HepG2 (cell line): Measurements from ENCODE around the gene COQ4. TPM values are rescaled to one million over a fixed set of nuclear protein-coding genes. Genes with fewer than 3 reads are reported as not detected.

Source experiments
- HNRNPLL ChIP-seq: fragments of 200-400 bp; formaldehyde crosslinking; IDR thresholded peaks from 2 replicates; pipeline ENCODE4 v1.6.1; 2017; ENCODE audit warnings: mild to moderate bottlenecking, low read depth, low read length; ENCODE audit not compliant: poor library complexity, severe bottlenecking
- PHF8 ChIP-seq: sonication (generic); formaldehyde crosslinking; IDR thresholded peaks from 2 replicates; pipeline ENCODE4 v1.5.0; 2020; ENCODE audit warnings: missing genetic modification reagents
- SP2 ChIP-seq: sonication (generic); formaldehyde crosslinking; IDR thresholded peaks from 2 replicates; pipeline ENCODE4 v1.5.1; 2020; ENCODE audit warnings: mild to moderate bottlenecking, missing genetic modification reagents
- TCF7 ChIP-seq: sonication (generic); IDR thresholded peaks from 2 replicates; pipeline ENCODE4 v1.6.1; 2016; ENCODE audit warnings: antibody characterized with exemption, low read depth
- XRCC5 ChIP-seq: fragments of 200-400 bp; formaldehyde crosslinking; optimal IDR thresholded peaks from 2 replicates; pipeline ENCODE3; 2017; ENCODE audit warnings: mild to moderate bottlenecking, low read length
- polyA plus RNA-seq, 8 experiments: library from polyadenylated mRNA; depleted of rRNA in 3 of 8; stranded (reverse) in 7 of 8; unstranded in 1 of 8; fragments of >200 nt; fragmentation: Illumina TruSeq in 4 of 8; extraction: Trizol in 4 of 8; gene quantifications; 2 replicates each; pipeline versions ENCODE4 v1.2.1 to v1.2.3, GENCODE V29; 2011 to 2016; ENCODE audit warnings: low read depth in 4 of 8, missing spikeins in 1 of 8, mixed read lengths in 1 of 8; ENCODE audit not compliant: insufficient read depth in 1 of 8
- total RNA-seq, 5 experiments: library from RNA; depleted of rRNA; stranded (reverse); fragments of >200 nt; fragmentation: Illumina TruSeq; extraction: Trizol; gene quantifications; 2 replicates each; pipeline ENCODE4 v1.2.3, GENCODE V29; 2016; ENCODE audit warnings: low read depth in 1 of 5
- TF ChIP-seq, protein P1 (sequence below): IDR thresholded peaks from 2 replicates; pipeline ENCODE4 v1.6.1; 2016; ENCODE audit warnings: mild to moderate bottlenecking
- TF ChIP-seq, protein P2 (sequence below): sonication (generic); formaldehyde crosslinking; IDR thresholded peaks from 2 replicates; pipeline ENCODE4 v1.4.0; 2020; ENCODE audit warnings: missing genetic modification reagents
- TF ChIP-seq, protein P3 (sequence below): sonication (generic); formaldehyde crosslinking; IDR thresholded peaks from 2 replicates; pipeline ENCODE4 v1.5.1; 2020; ENCODE audit warnings: mild to moderate bottlenecking, missing genetic modification reagents, moderate library complexity
- TF ChIP-seq, protein P4 (sequence below): sonication (generic); formaldehyde crosslinking; IDR thresholded peaks from 2 replicates; pipeline ENCODE4 v1.5.1; 2020; ENCODE audit warnings: mild to moderate bottlenecking, missing genetic modification reagents, borderline replicate concordance
- TF ChIP-seq, protein P5 (sequence below): sonication (generic); formaldehyde crosslinking; IDR thresholded peaks from 2 replicates; pipeline ENCODE4 v1.4.0; 2020; ENCODE audit warnings: missing genetic modification reagents, borderline replicate concordance

COQ4 gene
- total and polyA plus RNA-seq, 2 of the 13 experiments (the other 11 are each of a cell fraction or from before 2014, with no cell fraction given), result 26.1 to 36.0 TPM

DNA sequence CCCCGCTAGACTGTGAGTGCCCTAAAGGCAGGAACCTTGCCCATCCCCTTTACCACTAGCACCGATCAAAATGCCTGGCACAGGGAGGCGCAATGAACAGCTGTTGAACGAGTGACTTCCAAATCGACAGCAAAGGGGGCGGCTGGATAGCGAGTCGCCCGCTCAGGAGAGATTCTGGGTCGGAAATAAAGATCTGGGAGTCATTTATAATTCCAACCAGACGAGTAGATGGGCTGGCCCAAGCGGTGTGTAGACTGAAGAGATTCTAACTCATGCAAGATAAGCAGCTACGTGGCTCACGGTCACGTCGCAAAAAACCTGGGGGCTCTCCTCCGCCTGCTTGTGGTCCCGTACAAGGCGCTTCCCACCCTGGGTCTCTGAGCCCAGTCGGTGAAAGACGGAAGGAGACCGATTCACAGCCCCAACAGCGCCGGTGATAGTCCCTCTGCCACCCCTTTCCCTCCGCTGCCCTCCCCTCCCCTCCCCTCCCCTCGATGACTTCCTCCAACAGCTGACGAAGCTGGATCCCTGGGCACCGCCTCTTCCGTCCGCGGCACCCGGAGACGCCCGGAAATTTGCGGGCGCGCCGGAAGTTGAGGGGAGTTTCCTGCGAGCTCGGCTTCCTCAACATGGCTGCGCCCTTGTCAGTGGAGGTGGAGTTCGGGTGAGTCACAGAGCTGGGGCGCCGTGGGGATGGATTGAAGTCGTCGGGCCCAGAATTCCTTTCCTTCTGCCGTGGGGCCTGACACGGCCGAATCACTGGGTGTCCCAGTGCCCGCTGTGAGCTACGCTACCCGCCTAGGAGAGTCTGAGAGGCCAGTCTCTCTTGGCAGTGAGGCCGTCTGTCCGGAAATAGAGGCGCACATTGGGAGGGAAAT, 48.4 kb downstream of the COQ4 start, which contains the start of gene URM1 (continued):
- TF ChIP-seq, protein P1, sequence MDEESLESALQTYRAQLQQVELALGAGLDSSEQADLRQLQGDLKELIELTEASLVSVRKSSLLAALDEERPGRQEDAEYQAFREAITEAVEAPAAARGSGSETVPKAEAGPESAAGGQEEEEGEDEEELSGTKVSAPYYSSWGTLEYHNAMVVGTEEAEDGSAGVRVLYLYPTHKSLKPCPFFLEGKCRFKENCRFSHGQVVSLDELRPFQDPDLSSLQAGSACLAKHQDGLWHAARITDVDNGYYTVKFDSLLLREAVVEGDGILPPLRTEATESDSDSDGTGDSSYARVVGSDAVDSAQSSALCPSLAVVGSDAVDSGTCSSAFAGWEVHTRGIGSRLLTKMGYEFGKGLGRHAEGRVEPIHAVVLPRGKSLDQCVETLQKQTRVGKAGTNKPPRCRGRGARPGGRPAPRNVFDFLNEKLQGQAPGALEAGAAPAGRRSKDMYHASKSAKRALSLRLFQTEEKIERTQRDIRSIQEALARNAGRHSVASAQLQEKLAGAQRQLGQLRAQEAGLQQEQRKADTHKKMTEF (CRISPR knock-in tag), result no peak; the same call in 1 of the 2 replicates
- TF ChIP-seq, protein P2, sequence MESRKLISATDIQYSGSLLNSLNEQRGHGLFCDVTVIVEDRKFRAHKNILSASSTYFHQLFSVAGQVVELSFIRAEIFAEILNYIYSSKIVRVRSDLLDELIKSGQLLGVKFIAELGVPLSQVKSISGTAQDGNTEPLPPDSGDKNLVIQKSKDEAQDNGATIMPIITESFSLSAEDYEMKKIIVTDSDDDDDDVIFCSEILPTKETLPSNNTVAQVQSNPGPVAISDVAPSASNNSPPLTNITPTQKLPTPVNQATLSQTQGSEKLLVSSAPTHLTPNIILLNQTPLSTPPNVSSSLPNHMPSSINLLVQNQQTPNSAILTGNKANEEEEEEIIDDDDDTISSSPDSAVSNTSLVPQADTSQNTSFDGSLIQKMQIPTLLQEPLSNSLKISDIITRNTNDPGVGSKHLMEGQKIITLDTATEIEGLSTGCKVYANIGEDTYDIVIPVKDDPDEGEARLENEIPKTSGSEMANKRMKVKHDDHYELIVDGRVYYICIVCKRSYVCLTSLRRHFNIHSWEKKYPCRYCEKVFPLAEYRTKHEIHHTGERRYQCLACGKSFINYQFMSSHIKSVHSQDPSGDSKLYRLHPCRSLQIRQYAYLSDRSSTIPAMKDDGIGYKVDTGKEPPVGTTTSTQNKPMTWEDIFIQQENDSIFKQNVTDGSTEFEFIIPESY (CRISPR knock-in tag), result no peak
- TF ChIP-seq, protein P3, sequence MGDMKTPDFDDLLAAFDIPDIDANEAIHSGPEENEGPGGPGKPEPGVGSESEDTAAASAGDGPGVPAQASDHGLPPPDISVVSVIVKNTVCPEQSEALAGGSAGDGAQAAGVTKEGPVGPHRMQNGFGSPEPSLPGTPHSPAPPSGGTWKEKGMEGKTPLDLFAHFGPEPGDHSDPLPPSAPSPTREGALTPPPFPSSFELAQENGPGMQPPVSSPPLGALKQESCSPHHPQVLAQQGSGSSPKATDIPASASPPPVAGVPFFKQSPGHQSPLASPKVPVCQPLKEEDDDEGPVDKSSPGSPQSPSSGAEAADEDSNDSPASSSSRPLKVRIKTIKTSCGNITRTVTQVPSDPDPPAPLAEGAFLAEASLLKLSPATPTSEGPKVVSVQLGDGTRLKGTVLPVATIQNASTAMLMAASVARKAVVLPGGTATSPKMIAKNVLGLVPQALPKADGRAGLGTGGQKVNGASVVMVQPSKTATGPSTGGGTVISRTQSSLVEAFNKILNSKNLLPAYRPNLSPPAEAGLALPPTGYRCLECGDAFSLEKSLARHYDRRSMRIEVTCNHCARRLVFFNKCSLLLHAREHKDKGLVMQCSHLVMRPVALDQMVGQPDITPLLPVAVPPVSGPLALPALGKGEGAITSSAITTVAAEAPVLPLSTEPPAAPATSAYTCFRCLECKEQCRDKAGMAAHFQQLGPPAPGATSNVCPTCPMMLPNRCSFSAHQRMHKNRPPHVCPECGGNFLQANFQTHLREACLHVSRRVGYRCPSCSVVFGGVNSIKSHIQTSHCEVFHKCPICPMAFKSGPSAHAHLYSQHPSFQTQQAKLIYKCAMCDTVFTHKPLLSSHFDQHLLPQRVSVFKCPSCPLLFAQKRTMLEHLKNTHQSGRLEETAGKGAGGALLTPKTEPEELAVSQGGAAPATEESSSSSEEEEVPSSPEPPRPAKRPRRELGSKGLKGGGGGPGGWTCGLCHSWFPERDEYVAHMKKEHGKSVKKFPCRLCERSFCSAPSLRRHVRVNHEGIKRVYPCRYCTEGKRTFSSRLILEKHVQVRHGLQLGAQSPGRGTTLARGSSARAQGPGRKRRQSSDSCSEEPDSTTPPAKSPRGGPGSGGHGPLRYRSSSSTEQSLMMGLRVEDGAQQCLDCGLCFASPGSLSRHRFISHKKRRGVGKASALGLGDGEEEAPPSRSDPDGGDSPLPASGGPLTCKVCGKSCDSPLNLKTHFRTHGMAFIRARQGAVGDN (CRISPR knock-in tag), result peak; percentile 78
- TF ChIP-seq XRCC5 (peak; percentile 27), HNRNPLL (peak; percentile 91), PHF8 (CRISPR knock-in tag) (peak; percentile 76), TCF7 (no peak), SP2 (CRISPR knock-in tag) (peak; percentile 85)
- TF ChIP-seq, protein P4, sequence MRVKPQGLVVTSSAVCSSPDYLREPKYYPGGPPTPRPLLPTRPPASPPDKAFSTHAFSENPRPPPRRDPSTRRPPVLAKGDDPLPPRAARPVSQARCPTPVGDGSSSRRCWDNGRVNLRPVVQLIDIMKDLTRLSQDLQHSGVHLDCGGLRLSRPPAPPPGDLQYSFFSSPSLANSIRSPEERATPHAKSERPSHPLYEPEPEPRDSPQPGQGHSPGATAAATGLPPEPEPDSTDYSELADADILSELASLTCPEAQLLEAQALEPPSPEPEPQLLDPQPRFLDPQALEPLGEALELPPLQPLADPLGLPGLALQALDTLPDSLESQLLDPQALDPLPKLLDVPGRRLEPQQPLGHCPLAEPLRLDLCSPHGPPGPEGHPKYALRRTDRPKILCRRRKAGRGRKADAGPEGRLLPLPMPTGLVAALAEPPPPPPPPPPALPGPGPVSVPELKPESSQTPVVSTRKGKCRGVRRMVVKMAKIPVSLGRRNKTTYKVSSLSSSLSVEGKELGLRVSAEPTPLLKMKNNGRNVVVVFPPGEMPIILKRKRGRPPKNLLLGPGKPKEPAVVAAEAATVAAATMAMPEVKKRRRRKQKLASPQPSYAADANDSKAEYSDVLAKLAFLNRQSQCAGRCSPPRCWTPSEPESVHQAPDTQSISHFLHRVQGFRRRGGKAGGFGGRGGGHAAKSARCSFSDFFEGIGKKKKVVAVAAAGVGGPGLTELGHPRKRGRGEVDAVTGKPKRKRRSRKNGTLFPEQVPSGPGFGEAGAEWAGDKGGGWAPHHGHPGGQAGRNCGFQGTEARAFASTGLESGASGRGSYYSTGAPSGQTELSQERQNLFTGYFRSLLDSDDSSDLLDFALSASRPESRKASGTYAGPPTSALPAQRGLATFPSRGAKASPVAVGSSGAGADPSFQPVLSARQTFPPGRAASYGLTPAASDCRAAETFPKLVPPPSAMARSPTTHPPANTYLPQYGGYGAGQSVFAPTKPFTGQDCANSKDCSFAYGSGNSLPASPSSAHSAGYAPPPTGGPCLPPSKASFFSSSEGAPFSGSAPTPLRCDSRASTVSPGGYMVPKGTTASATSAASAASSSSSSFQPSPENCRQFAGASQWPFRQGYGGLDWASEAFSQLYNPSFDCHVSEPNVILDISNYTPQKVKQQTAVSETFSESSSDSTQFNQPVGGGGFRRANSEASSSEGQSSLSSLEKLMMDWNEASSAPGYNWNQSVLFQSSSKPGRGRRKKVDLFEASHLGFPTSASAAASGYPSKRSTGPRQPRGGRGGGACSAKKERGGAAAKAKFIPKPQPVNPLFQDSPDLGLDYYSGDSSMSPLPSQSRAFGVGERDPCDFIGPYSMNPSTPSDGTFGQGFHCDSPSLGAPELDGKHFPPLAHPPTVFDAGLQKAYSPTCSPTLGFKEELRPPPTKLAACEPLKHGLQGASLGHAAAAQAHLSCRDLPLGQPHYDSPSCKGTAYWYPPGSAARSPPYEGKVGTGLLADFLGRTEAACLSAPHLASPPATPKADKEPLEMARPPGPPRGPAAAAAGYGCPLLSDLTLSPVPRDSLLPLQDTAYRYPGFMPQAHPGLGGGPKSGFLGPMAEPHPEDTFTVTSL (CRISPR knock-in tag), result no peak
- TF ChIP-seq, protein P5, sequence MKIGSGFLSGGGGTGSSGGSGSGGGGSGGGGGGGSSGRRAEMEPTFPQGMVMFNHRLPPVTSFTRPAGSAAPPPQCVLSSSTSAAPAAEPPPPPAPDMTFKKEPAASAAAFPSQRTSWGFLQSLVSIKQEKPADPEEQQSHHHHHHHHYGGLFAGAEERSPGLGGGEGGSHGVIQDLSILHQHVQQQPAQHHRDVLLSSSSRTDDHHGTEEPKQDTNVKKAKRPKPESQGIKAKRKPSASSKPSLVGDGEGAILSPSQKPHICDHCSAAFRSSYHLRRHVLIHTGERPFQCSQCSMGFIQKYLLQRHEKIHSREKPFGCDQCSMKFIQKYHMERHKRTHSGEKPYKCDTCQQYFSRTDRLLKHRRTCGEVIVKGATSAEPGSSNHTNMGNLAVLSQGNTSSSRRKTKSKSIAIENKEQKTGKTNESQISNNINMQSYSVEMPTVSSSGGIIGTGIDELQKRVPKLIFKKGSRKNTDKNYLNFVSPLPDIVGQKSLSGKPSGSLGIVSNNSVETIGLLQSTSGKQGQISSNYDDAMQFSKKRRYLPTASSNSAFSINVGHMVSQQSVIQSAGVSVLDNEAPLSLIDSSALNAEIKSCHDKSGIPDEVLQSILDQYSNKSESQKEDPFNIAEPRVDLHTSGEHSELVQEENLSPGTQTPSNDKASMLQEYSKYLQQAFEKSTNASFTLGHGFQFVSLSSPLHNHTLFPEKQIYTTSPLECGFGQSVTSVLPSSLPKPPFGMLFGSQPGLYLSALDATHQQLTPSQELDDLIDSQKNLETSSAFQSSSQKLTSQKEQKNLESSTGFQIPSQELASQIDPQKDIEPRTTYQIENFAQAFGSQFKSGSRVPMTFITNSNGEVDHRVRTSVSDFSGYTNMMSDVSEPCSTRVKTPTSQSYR (CRISPR knock-in tag), result no peak
